ENCODE measurements around the gene BET1L. TPM values are rescaled to one million over a fixed set of nuclear protein-coding genes. Genes with fewer than 3 reads are reported as not detected.

Gene BET1L
- total RNA-seq, 1 donor from 2014 or later: 13.1 TPM

GRCh38 chr11:227824-228379 is 20.7 kb upstream of the BET1L start:
- no peaks in the 10 kb centered on the region for H4K20me1 ChIP-seq (ENCODE audit: low read depth)
- no peak overlapping the region for H3K4me3 ChIP-seq
- Mint-ChIP-seq H3K9me3 (no peaks in the 10 kb centered on the region), H3K27ac (no peak overlapping the region), H3K4me3 (no peak overlapping the region), H3K36me3 (peaks cover 19% of the 10 kb centered on the region), H3K4me1 (no peaks in the 10 kb centered on the region), H3K27me3 (ENCODE audit: insufficient read depth, low read depth) (peaks cover 2% of the 10 kb centered on the region)
- no peaks in the 10 kb centered on the region for H3K4me1 ChIP-seq
- no peak overlapping the region for H3K9ac ChIP-seq
- no peaks in the 10 kb centered on the region for H3K79me2 ChIP-seq (ENCODE audit: low read depth)
- no peaks in the 10 kb centered on the region for H3K27me3 ChIP-seq
- no peaks in the 10 kb centered on the region for H3F3A ChIP-seq (ENCODE audit: low read depth)
- no peak overlapping the region for H3K4me2 ChIP-seq
- TF ChIP-seq EZH2 (IDR thresholded peaks at IDR 0.05) (no peak), EZH2phosphoT487 (IDR thresholded peaks at IDR 0.05) (no peak), CTCF (IDR thresholded peaks at IDR 0.05) (no peak)
- H3K27ac ChIP-seq: no peak overlapping the region
- no peak overlapping the region for H2AFZ ChIP-seq (replicated peaks)
- H3K36me3 ChIP-seq: no peaks in the 10 kb centered on the region
- no peaks in the 10 kb centered on the region for H3K9me3 ChIP-seq (ENCODE audit: low read depth)
- no peak for DNase-seq (ENCODE audit: low spot score)

- H3K4me3 ChIP-seq: no peak overlapping the region
- H3K27ac ChIP-seq: no peak overlapping the region
- Mint-ChIP-seq H3K27me3 (ENCODE audit: insufficient read depth, low read depth) (peaks cover 2% of the 10 kb centered on the region), H3K27ac (no peak overlapping the region), H3K4me1 (no peaks in the 10 kb centered on the region), H3K36me3 (peaks cover 21% of the 10 kb centered on the region), H3K4me3 (no peak overlapping the region), H3K9me3 (no peaks in the 10 kb centered on the region)
- H4K20me1 ChIP-seq (ENCODE audit: low read depth): no peaks in the 10 kb centered on the region
- no peaks in the 10 kb centered on the region for H3K36me3 ChIP-seq
- no peak overlapping the region for H3K4me2 ChIP-seq
- no peak for TF ChIP-seq EZH2phosphoT487 (IDR thresholded peaks at IDR 0.05)
- no peak for TF ChIP-seq EZH2 (IDR thresholded peaks at IDR 0.05)
- no peak for TF ChIP-seq CTCF (IDR thresholded peaks at IDR 0.05)
- H3K4me1 ChIP-seq: no peaks in the 10 kb centered on the region
- no peaks in the 10 kb centered on the region for H3K79me2 ChIP-seq (ENCODE audit: low read depth)
- no peaks in the 10 kb centered on the region for H3F3A ChIP-seq (ENCODE audit: low read depth)
- no peaks in the 10 kb centered on the region for H3K9me3 ChIP-seq (ENCODE audit: low read depth)
- H2AFZ ChIP-seq (replicated peaks): no peak overlapping the region
- no peak overlapping the region for H3K9ac ChIP-seq
- H3K27me3 ChIP-seq: no peaks in the 10 kb centered on the region
- no peak for DNase-seq (ENCODE audit: low spot score)
Measured at GRCh38 chr11:225734-226453, 18.7 kb upstream of the BET1L start.

GRCh38 chr11:224424-224823 is 17.2 kb upstream of the BET1L start:
- Histone ChIP-seq H3K4me3 (no peak overlapping the region), H3K9me3 (ENCODE audit: low read depth) (no peaks in the 10 kb centered on the region), H3K27ac (no peak overlapping the region), H3K79me2 (ENCODE audit: low read depth) (no peaks in the 10 kb centered on the region), H3K4me2 (no peak overlapping the region), H4K20me1 (ENCODE audit: low read depth) (no peaks in the 10 kb centered on the region), H3K27me3 (no peaks in the 10 kb centered on the region), H2AFZ (replicated peaks) (no peak overlapping the region), H3K9ac (no peak overlapping the region), H3K4me1 (no peaks in the 10 kb centered on the region), H3K36me3 (no peaks in the 10 kb centered on the region), H3F3A (ENCODE audit: low read depth) (no peaks in the 10 kb centered on the region)
- TF ChIP-seq EZH2 (IDR thresholded peaks at IDR 0.05): no peak
- no peak for TF ChIP-seq CTCF (IDR thresholded peaks at IDR 0.05)
- no peak for TF ChIP-seq EZH2phosphoT487 (IDR thresholded peaks at IDR 0.05)
- H3K27me3 Mint-ChIP-seq (ENCODE audit: insufficient read depth, low read depth): peaks cover 2% of the 10 kb centered on the region
- H3K27ac Mint-ChIP-seq: no peak overlapping the region
- no peak overlapping the region for H3K4me3 Mint-ChIP-seq
- peaks cover 17% of the 10 kb centered on the region for H3K36me3 Mint-ChIP-seq
- H3K9me3 Mint-ChIP-seq: no peaks in the 10 kb centered on the region
- no peaks in the 10 kb centered on the region for H3K4me1 Mint-ChIP-seq
- DNase-seq (ENCODE audit: low spot score): no peak

All from neural progenitor cell (in vitro differentiated cells).